Right ventricle myocardium superior (tissue), 1 donor: ENCODE results near the gene SP8. TPM values are rescaled to one million over a fixed set of nuclear protein-coding genes. Genes with fewer than 3 reads are reported as not detected.
"Not testable (repeated sequence)": the region's sequence is repeated elsewhere in the genome, so short reads cannot be mapped to it uniquely, and the experiment has no call there.

Experiments used
- ATAC-seq: fragments of 200-7000 bp; cut with Tn5 transposase; one replicate; pipeline ENCODE4 v1.9.1; 2020; ENCODE audit warnings: mild to moderate bottlenecking; ENCODE audit not compliant: poor library complexity
- DNase-seq: peaks from one replicate; pipeline ENCODE4 v3.0.0-alpha.2; 2020
- intact Hi-C: fragments of 100-400 bp; cut with DNase I; formaldehyde crosslinking; loops from one replicate; pipeline ENCODE4 v1.11.2; 2022
- long read RNA-seq: library from polyadenylated mRNA; unstranded; transcript quantifications from one replicate; pipeline ENCODE4 v2.0.0, GENCODE V29; 2021
- total RNA-seq: library from RNA; stranded (reverse); fragmentation: NEBNext Ultra II Directional; extraction: Animal tissue kit (Norgen Biotek cat#: 25700); gene quantifications from one replicate; pipeline ENCODE4 v1.2.1, GENCODE V29; 2021
- donor health status: DM: no; HTN: yes; CAD: no; lungs with severe emphysema.

Gene SP8
- total RNA-seq: not detected
- long read RNA-seq: 0 reads

GRCh38 chr7:20786779-20787659 is at the start of gene SP8:
TSS of gene SP8 (minus strand) at chr7:20786886. CDS start at chr7:20786798, 88 bp downstream.
- intact Hi-C loops: no loop called here
- DNase-seq: no peak
- ATAC-seq: peak; percentile 34

GRCh38 chr7:20836424-20836823 is 49.7 kb upstream of the SP8 start:
- ATAC-seq, DNase-seq, intact Hi-C loops: not testable (repeated sequence)

- DNase-seq: no peak
- intact Hi-C loops: no loop called here
- ATAC-seq: no peak
These were observed 48.5 kb upstream of the SP8 start for GRCh38 chr7:20835111-20835750.

- ATAC-seq: no peak
- intact Hi-C loops: no loop called here
- DNase-seq: no peak
These were observed 48.0 kb upstream of the SP8 start for GRCh38 chr7:20834656-20835055.

- DNase-seq: no peak
- intact Hi-C loops: no loop called here
- ATAC-seq: no peak
These were observed 45.3 kb upstream of the SP8 start for GRCh38 chr7:20831956-20832355.

- intact Hi-C loops: no loop called here
- no peak for DNase-seq
- no peak for ATAC-seq
These were observed 44.8 kb upstream of the SP8 start for GRCh38 chr7:20831451-20831850.

- DNase-seq (no peak), ATAC-seq (no peak)
- intact Hi-C loops: no loop called here
These were observed 42.3 kb upstream of the SP8 start for GRCh38 chr7:20828947-20829346.

- ATAC-seq (no peak), DNase-seq (no peak)
- intact Hi-C loops: no loop called here
These were observed 40.5 kb upstream of the SP8 start for GRCh38 chr7:20827172-20827571.

GRCh38 chr7:20826243-20826642 is 39.6 kb upstream of the SP8 start:
- DNase-seq (no peak), ATAC-seq (no peak)
- intact Hi-C loops: no loop called here

GRCh38 chr7:20825555-20825954 is 38.9 kb upstream of the SP8 start:
- DNase-seq (no peak), ATAC-seq (no peak)
- intact Hi-C loops: no loop called here

- DNase-seq, intact Hi-C loops, ATAC-seq: not testable (repeated sequence)
These were observed 34.7 kb upstream of the SP8 start for GRCh38 chr7:20821390-20821789.

GRCh38 chr7:20816372-20816959 is 29.8 kb upstream of the SP8 start:
- no peak for DNase-seq
- intact Hi-C loops: no loop called here
- ATAC-seq: no peak

GRCh38 chr7:20804345-20804744 is 17.7 kb upstream of the SP8 start:
- DNase-seq (no peak), ATAC-seq (no peak)
- intact Hi-C loops: no loop called here

- intact Hi-C loops: no loop called here
- ATAC-seq: no peak
- DNase-seq: no peak
These were observed 13.1 kb upstream of the SP8 start for GRCh38 chr7:20799566-20800366.

GRCh38 chr7:20798694-20799121 is 12.0 kb upstream of the SP8 start:
- intact Hi-C loops: no loop called here
- no peak for DNase-seq
- ATAC-seq: no peak

- DNase-seq (peak; percentile 51), ATAC-seq (peak; percentile 95)
- intact Hi-C loops: no loop called here
These were observed 11.5 kb upstream of the SP8 start for GRCh38 chr7:20798081-20798693.

- intact Hi-C loops: no loop called here
These were observed 10.9 kb upstream of the SP8 start for GRCh38 chr7:20797462-20798080.

GRCh38 chr7:20797042-20797461 is 10.4 kb upstream of the SP8 start:
- ATAC-seq (no peak), DNase-seq (no peak)
- intact Hi-C loops: no loop called here

More at GRCh38 chr7:20797462-20798080, 10.9 kb upstream of the SP8 start:
- ATAC-seq (peak; percentile 31), DNase-seq (no peak)
